GM11168 (cell line): ENCODE data around the gene MSANTD3.

Experiments used
- in situ Hi-C: fragments of 300-500 bp; cut with MboI; formaldehyde crosslinking; loops from one replicate; pipeline ENCODE4 v1.12.0; 2022; ENCODE audit warnings: low sequenced_read_pairs; ENCODE audit not compliant: unreplicated experiment

Gene MSANTD3

GRCh38 chr9:100459963-100460362 is 33.0 kb downstream of the MSANTD3 start:
- in situ Hi-C loops, result no loop called here

GRCh38 chr9:100465274-100465673 is 38.3 kb downstream of the MSANTD3 start:
- in situ Hi-C loops, result no loop called here

GRCh38 chr9:100465761-100466160 is 38.8 kb downstream of the MSANTD3 start:
- in situ Hi-C loops, result no loop called here

GRCh38 chr9:100466171-100466828 is 39.4 kb downstream of the MSANTD3 start:
- in situ Hi-C loops, result no loop called here

- in situ Hi-C loops, result no loop called here
Observed at GRCh38 chr9:100466829-100467221, 39.9 kb downstream of the MSANTD3 start.

DNA sequence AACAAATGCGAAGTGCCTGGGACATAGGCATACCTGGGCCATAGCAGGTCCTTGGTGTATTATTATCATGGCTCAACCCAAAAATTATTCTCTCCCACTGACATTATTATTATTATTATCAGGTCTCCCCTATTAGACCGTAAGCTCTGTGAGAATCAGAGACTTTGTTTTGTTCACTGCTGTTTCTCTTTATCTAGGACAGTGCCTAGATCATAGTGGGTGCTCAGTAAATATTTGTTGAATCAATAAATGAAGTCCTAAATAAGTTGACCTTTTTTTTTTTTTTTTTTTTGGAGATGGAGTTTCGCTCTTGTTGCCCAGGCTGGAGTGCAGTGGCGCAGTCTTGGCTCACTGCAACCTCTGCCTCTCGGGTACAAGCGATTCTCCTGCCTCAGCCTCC is 41.1 kb downstream of the MSANTD3 start:
- in situ Hi-C loops, result no loop called here

DNA sequence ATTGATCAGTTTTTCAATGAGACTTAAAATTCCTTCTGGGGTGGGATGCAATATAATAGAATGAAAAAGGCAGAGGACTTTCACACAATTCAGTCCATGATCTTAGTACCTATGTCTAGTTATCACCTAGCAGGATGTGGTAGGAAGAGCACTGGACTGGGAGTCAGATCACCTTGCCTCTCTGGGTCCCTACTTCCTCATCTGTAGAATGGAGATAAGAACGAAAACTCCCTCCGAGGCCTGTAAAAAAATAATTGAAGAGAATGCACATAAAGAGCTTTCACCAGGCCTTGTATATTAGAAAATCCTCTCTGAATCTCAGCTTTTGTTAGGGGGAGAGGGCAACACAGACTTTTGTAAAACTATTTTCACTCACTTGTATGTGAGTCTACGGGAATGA is 45.3 kb downstream of the MSANTD3 start:
- in situ Hi-C loops, result no loop called here

DNA sequence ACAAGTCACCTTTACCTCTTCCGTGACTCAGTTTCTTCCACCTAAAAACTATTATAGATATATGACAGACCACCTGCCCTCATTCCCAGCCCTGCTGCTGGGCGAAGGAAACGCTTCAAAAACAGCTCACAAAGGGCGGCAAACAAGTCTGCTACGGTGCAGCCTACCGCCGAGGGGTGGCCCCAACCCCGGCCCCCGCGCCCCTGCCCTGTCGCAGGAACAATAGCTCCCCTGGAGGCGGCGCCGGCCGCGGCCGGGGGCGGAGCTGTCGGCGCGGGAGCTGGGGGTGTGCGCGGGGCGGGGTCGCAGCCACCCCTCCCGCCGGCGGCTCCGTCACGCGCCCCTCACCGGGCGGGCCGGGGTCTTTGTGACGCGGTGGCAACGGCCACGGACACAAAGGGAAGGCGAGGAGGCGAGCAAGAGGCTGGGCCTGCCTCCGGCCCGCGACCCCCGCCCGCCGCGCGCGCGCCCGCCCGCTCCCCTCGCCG is 45.9 kb downstream of the MSANTD3 start, which contains the start of gene TMEFF1:
TMEFF1 (plus strand) TSS at position 362 of the 488 bp plus-strand sequence. CDS start 396 bp downstream, outside the sequence.
- in situ Hi-C loops, result no loop called here

GRCh38 chr9:100473276-100474081 is 46.5 kb downstream of the MSANTD3 start:
- in situ Hi-C loops, result no loop called here

DNA sequence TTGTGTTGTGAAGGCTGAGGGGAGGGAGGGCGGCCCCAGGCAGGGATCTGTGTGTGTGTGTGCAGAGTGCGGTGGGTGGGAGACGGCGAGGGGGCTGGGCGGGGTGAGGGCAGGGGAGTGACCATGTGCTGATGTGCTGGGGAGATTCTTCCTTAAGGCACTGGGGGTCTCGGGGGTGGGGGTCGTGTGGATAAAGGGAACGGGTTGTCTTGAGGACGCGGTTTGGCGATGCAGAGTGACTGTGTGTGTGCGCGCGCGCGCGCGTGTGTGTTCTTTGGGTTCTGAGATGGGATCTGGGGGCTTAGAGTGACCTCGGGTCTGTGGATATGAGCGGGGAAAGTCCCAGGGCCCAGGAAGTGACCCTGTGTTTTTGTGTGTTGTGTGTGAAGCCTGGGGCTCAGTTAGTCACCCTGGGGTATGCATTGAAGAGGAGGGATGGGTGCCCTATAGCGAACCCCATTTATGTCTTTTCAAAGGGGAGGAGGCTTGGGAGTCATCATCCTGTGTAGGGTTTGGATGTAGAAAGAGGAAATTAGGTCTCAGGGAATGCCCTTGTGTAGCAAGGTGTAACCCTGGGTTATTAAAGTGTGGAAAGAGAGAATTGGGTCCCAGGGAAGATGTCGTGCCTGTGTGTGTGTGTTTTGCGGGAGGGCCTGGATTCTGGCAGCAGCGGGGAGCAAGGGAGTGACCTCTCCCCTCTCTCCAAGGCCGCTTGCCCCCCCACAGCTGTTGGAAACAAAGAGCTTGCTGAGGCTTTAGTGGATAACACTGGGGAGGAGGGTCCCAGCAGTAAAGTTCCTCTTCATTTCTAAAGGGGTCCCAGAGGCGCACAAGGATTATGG is 47.4 kb downstream of the MSANTD3 start:
- in situ Hi-C loops, result no loop called here

- in situ Hi-C loops, result no loop called here
Observed at GRCh38 chr9:100474924-100475276, 48.0 kb downstream of the MSANTD3 start.

DNA sequence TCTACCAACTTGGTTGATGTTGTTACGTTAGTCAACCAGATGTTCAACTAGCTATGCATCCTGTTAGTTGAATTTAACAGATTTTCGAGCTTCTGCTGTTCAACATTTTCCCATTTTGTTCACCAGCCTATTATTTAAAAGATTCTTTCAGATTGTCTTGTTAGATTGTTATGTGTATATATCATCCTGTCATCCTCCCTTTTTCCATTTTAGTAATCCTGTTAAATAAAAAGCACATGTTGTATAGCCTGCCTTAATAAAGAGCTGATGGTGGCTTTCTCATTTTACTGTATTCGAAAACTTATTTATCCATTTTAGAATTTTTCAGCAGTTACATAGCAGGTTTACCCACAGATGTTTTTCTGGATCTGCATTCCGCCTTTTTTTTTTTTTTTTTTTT is 50.3 kb downstream of the MSANTD3 start:
- in situ Hi-C loops, result no loop called here

DNA sequence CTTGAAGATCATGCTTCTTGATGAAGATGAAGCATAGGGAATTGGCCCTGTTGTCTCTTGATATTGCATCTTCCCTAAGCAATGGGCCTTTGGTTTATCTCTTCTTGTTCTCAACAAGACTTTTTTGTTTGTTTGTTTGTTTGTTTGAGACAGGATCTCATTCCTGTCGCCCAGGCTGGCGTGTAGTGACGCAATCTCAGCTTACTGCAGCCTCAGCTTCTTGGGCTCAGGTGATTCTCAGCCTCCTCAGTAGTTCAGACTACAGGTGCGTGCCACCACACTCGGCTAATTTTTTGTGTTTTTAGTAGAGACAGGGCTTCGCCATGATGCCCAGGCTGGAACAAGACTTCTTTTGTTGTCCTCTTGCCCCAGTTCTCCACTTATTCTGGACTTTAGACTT is 51.2 kb downstream of the MSANTD3 start:
- in situ Hi-C loops, result no loop called here

- in situ Hi-C loops, result no loop called here
Observed at GRCh38 chr9:100479820-100480219, 52.9 kb downstream of the MSANTD3 start.

DNA sequence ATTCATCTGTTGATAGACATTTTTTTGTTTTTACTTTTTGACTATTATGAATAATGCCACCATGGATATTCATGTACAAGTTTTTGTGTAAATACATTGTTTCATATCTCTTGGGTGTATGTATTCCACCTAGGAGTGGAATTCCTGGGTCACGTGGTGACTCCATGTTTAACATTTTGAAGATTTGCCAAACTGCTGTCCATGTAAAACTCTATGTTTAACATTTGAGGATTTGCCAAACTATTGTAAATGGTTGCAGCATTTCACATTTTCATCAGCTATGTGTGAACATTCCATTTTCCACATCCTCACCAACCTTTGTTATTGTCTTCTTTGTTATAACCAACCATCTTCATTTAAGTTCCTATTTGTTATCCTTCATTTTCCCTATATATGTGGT is 58.3 kb downstream of the MSANTD3 start:
- in situ Hi-C loops, result no loop called here

DNA sequence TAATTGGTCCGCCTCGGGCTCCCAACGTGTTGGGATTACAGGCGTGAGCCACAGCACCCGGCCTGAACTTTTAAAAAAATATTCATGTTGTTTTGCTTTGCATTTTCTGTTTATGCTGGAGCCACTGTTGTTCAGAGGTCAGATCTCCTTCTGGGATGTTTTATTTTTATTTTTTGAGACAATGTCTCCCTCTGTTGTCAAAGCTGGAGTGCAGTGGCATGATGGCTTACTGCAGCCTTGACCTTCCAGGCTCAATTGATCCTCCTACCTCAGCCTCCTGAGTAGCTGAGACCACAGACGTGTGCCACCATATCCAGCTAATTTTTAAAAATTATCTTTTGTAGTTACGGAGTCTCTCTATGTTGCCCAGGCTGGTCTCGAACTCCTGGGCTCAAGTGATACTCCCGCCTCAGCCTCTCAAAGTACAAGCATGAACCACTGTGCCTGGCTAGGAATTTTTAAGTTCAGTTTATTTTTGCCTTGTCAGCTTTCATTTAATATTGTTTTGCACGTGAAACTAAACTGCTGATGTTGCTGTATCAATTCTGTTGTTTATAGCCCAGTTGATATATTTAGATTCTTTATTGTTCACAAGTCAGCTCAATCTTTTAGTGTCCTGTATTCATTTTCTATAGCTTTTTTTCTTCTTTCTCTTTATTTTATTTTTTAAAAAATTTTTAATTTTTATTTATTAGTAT is 59.7 kb downstream of the MSANTD3 start:
- in situ Hi-C loops, result no loop called here

DNA sequence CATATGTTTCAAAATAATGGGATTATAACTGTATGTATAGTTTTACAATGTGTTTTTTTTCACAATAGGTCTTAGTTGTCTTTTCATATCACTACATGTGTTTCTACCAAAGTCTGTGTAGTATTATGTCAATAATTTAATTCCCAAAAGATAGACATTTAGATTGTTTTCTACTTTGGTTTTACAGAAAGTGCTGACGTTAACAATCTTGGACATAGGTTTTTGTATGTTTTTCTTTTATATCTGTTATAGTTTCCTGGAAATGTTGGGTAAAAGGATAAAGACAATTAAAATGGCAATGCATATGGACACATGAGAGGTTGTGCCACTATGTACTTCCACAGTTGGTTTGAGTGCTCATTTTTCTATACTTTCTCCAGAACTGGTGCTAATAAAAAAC is 61.2 kb downstream of the MSANTD3 start:
- in situ Hi-C loops, result no loop called here

- in situ Hi-C loops, result no loop called here
Observed at GRCh38 chr9:100489836-100490235, 62.9 kb downstream of the MSANTD3 start.

DNA sequence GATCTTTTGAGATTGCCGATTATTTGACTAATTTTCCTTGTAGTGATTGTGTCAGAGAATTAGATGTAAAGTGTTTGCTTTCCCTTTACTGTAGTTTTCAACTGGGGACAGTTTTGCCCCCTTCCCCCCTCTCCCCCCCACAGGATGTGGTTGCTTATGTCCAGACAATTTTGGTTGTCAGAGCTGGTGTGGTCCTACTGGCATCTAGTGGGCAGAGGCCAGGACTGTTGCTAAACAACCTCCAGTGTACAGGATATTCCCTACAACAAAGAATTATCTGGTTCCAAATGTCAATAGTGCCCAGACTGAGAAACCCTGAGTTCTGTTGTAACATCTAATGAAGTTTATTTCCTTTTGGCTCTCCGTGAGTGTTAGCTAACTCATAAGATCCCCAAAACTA is 66.0 kb downstream of the MSANTD3 start:
- in situ Hi-C loops, result no loop called here

DNA sequence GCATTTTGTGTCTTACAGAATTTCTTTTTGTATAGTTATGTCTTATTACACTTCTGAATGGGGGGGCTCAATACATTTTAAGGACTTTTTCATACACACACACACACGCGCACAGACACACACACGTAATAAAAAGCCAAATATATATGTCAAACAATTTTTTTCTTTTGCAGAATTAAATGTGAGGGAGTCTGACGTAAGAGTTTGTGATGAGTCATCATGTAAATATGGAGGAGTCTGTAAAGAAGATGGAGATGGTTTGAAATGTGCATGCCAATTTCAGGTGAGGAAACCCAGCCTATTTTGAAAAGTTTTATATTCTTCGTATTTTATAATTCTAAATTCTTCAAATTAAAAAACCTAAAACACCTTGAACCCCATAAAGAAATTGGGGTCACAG is 71.6 kb downstream of the MSANTD3 start:
- in situ Hi-C loops, result no loop called here
